ENCODE data around the gene SYNE3.

- TF ChIP-seq, protein P1, sequence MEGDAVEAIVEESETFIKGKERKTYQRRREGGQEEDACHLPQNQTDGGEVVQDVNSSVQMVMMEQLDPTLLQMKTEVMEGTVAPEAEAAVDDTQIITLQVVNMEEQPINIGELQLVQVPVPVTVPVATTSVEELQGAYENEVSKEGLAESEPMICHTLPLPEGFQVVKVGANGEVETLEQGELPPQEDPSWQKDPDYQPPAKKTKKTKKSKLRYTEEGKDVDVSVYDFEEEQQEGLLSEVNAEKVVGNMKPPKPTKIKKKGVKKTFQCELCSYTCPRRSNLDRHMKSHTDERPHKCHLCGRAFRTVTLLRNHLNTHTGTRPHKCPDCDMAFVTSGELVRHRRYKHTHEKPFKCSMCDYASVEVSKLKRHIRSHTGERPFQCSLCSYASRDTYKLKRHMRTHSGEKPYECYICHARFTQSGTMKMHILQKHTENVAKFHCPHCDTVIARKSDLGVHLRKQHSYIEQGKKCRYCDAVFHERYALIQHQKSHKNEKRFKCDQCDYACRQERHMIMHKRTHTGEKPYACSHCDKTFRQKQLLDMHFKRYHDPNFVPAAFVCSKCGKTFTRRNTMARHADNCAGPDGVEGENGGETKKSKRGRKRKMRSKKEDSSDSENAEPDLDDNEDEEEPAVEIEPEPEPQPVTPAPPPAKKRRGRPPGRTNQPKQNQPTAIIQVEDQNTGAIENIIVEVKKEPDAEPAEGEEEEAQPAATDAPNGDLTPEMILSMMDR (IDR thresholded peaks at IDR 0.05): no peak
- TF ChIP-seq POLR2A (IDR thresholded peaks at IDR 0.05): no peak
Observed at GRCh38 chr14:95536671-95537070, 20.2 kb upstream of the SYNE3 start.
